HG02623 (cell line): ENCODE measurements around the gene TMEM181.
"Not testable (repeated sequence)": the region's sequence is repeated elsewhere in the genome, so short reads cannot be mapped to it uniquely, and the experiment has no call there.

Source experiments
- ATAC-seq: cut with Tn5 transposase; IDR thresholded peaks from one replicate; pipeline ENCODE4 v1.9.1; 2021; ENCODE audit warnings: moderate library complexity; ENCODE audit not compliant: unreplicated experiment

The TMEM181 gene

DNA sequence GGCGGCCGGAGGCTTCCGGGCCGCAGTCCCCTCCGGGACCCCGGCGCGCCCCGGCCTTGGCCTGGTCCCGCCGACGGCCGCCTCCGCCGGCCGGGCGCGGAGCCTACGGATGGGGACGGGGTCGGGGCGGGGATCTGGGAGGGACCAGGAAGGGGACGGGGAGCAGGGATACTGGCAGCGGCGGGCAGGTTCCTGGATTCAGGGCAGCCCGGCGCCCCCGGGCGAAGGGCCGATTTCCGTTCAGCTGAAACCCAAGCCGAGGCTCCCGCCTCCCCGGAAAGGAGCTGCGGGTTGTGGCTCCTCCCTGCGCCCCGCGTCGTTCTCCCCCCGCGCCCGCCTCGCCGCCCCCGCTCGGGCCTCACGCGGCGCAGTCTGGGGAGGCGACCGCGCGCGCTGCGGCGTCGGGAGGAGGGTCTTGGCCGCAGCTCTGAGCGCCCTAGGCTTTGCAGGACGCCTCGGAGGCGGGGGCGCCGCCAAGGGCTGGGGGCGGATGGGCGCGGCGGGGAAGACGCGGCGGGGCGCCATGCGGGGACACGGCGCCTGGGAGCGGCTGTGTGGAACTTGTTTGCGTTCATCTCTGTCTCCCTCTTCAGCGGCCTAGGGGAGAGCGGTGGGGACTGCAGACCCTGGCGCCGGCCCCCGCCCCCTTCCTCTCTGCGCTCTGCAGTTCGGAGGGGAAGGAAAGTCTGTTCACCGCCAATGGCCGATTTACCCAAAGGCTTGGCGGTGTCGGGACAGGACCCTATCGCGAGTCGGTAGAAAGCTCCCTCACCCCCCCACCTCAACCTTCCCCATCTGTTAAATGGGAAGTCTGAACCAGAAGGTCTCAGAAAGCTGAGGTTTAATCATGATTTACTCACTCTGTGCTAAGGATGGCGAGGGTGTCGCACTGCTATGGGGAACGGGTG, 22.7 kb upstream of the TMEM181 start:
- no peak for ATAC-seq

DNA sequence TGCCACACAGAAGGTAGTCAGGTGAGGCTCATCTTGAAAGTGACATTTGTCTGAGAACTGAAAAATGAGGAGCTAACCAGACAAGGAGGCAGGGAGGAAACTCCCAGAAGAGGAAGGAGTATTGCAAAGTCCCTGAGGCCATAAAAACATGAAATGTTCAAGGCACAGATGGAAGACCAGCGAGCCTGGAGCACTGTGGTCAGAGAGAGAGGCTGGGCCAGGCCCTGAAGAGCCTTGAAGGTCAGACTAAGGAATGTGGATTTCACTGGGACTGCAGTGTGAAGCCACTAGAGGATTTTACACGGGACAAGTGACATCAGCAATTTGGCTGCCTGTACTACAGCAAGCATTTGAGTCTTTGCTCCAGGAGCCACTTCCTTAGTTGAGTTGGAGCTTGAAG, 21.1 kb upstream of the TMEM181 start:
- no peak for ATAC-seq

DNA sequence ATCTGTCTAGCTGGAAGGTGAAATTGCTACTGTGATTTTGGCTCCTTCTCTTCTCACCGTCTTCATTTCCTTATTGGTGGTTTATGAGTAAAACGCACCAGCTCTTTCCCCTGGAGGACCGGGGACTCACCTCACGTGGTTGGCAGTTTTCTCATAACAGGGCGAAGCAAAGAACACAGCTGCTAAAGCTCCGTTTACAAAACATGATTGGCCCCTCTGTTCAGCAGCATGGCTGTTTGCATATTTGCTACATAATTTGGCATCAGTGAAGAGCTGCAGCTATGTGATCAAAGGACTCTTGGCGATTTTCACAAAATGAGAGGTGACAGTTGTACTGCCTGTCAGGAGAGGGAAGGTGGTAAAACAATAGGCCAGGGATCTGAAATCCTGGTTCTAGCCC, 20.5 kb upstream of the TMEM181 start:
- no peak for ATAC-seq

DNA sequence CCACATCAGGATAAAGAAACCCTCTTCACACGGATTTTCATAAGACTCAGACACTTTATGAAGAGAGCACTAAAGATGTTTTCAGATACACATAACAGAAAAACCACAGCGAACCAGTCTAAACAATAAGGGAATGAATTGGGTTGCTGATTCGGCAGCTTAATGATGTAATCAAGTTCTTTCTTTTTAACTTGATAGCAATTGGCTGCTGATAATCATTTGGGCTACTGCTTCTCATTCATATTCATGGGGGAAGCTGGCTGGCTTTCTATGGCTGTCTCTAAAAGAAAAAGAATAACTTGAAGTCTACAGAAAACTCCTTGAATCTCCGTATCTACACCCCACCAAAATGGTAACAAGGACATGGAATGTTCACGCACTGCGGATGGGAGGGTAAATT, 20.0 kb upstream of the TMEM181 start:
- no peak for ATAC-seq

DNA sequence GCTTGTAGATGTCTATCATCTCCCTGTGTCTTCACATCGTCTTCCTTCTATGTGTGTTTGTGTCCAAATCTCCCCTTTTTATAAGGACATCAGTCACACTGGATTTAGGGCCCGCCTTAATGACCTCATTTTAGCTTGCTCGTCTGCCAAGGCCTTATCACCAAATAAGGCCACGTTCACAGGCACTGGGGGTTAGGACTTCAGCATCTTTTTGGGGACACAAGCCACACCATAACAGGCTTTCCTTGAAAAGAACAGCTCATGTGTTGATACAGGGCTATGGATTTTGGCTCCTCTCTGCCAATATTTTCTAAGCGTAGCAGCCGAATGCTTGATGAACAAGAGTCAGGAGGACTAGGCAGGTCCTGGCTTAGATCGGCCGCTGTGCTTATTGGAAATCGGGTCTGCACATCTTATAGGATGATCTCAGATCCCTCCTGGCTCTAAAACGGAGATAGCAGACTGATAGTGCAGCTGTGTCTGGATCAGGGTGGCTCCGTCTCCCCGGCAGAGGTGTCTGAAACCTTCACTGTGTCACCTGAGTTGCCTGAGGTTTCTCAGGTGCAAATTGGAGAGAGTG, 16.2 kb upstream of the TMEM181 start:
- ATAC-seq = no peak

DNA sequence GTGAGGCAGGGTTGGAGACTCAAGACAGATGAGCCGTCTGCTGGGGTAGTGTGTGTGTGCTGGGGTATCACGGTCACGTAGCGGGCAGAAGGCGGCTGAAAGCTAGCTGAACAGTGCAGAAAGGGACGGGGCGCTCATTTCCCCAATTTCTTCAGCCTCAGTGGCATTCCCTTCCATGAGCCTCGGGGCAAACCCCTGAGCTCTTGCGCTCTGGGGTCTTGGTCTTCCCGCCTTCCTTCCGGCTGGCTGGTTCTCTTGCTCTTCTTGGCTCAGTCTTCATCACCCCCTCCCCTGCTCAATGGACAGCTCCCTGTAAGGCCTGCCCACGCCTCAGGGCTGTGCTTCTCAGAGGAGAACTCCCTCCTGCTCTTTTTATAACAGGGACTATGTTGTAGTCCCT, 15.5 kb upstream of the TMEM181 start:
- no peak for ATAC-seq

DNA sequence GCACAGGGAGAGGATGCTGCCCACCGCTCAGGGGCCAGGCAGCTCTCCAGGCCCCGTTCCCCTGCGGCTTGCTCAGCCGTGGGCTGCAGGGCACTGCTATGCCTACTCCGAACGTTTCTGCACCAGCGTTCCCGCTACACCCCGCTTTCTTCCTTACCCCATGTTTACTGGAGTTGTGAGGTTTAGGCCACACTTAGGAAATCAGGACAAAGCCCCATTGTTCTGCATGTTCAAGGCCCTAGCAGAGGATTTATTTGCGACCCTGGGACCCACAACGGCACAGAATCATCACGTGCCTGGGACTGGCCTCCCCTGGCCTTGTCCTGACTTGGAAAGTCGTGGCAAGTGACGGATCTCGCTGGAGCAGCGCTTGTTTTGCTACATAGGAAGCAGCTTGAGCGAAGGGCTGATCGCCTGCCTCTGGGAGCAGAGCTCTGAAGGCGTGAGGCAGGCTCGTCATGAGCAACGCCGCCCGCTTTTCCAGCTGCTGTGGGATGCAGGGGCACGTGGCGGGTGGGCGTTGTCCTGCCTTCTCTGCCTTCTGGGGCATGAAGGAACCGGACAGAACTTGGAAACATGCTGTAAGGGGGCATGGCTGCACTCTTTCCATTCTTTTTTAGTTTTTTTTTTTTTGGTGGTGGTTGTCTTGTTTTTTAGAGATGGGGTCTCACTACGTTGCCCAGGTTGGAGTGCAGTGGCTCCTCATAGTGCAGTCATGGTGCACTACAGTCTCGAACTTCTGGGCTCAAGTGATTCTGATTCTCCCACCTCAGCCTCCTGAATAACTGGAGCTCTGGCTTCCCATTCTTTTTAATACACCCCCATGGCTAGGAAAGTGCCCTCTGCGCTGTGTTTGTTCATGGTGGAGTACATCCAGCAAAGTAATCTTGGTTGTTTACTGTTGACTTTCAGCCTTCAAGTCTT, 14.6 kb upstream of the TMEM181 start:
- no peak for ATAC-seq

DNA sequence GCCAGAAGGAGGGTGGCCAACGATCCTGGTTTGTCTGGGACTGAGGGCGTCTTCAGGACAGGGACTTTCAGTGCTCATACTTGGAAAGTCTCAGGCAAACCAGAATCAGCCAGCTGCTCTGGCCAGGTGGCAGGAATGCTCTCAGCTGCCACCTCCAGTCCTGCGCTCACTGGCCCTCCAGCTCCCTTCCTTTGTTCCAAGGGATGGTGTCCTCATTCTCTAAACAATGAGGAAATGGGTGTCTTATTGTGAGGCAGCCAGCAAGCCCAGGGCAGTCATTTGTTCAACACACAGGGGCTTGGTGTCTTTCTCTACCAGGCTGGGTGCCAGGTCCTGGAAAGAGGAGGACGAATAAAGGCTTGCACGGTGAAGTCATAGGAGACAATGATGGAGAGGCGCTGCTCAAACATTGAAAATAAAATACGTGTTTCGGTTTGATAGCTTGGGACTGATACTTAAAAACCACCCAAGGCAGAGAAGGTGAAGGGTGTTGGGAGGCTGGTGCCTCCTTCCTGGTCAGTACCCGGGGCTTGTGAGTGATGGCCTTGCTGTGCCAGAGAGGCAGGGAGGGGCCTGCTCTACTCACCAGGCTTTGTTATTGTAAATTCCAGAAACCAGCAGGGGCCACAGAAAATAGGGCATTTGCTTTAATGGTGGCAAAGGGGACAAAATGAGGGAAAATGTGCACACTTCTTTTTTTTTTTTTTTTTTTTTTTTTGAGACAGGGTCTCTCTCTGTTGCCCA, 11.3 kb upstream of the TMEM181 start:
- no peak for ATAC-seq

DNA sequence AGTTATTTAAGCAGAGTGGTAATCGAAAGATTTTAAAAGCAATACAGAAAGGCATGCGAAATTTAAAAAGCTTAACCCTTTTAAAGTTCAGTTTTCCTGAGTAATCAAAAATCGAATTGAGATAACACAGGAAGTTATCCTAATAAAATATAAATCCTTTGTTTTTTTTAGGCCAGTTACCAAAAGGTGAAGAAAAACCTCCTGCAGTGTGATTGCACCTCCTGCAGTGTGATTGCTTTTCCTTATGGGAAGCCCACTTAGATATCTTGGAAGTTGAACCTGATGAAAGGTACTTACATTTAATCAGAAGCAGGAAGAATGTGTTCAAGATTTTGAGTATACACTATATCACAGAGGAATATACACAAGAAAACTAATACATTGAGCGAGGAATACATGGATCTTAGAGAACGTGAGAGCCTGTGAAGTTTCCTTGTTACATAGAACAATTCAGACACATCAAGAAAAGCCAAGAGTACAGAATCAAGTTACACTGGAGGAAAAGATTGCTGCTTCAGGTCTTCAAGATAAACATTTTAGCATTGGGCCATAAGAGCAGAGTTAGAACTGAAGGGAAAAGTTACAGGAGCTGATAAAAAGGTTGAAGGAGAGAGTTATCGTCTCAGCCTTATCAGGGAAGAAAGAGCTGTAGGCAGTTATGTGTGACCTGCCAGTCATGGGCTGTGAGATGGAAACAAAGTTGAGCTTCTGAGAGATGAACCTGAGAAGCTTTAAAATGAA, 7.7 kb upstream of the TMEM181 start:
- ATAC-seq = no peak

DNA sequence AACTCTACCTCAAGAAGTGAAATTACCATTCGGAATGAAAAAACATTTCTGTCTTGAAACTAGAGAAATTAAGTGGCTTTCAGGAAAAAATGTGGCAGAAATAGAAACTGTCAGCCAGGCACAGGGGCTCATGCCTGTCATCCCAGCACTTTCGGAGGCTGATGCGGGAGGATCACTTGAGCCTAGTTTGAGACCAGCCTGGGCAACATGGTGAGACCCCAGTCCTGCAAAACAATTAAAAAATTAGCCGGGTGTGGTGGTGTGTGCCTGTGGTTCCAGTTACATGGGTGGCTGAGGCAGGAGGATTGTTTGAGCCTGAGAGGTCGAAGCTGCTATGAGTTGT, 7.1 kb upstream of the TMEM181 start:
- no peak for ATAC-seq

DNA sequence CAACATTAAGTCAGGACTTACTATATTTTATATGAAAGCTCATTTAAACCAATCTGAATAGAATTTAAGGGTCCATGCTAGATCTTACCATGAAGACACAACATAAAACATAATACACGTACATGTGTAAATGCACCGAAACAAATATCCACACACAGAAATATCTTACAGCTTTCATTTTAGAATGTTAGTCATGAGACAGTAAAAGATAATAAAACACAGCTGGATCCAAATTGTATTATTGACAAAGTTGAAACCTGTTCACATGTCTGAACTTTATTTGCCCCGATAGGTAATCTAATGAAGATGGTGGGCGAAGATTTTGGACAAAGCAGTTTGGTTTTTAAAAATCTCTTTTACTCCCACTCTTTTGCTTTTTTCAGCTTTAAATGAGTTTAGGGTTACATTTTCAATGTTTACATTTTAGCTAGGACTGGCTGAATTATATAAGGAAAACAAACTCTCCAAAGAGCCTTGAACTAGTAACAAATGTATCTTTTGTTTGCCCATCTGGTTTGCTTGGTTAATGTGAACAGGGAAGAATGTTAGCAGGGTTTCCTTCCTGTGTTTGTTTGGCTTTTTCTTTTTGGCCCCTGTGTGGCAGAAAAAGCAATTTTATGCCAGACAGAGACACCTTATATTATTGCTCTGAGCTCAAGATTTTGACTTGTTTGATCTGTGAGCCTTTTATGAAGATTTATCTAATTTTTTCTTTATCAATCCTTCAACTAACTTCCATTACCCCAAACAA, 5.1 kb upstream of the TMEM181 start:
- no peak for ATAC-seq

DNA sequence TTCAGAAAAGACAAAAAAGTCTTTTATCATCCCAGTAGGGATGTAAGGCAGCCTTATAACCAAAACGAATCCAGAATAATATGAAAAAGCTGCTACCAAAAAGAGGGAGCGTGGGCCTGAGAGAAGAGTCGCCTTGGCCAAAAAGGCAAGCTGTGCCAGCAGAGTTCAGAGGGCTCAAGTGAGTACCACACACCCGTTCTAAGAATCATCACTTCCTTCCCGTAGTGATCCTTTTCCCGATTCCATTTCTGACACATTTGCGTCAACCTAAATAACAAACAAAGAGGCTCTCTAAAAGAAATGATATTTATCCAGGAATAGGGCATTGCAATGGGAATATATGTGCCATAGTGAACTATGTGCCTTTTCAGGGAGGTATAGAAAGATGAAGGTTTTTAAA, 3.8 kb upstream of the TMEM181 start:
- ATAC-seq = no peak

DNA sequence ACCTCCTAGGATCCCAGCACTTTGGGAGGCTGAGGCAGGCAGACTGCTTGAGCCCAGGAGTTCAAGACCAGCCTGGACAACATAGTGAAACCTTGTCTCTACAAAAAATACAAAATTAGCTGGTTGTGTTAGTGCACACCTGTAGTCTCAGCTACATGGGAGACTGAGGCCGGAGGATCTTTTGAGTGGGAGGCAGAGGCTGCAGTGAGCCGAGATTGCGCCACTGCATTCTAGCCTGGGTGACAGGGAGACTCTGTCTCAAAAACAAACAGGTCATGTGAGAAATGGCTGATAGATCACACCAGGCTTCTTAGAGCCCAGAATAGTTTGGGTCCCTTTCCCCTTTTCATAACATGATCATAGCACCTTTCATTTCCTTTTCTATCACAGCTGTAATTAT, 2.8 kb upstream of the TMEM181 start:
- ATAC-seq = not testable (repeated sequence)

DNA sequence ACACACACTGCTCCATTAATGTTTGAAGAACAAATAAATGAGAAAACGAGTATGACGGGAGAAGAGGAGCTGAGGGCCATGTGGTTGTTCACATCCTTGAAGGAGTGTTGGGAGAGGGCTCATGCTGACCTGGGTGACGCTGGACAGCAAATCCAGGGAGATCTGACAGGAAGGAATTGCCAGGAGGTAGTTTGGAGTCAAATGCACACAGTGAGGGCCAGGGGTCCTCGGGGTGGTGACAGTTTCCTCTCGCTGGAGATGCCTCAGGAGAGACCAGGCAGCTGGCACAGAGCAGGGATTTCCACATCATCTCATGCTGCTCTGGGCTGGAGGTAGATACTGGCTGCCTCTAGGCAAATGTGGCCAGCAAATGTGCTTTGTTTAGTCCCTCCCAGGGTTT, 2.0 kb upstream of the TMEM181 start:
- no peak for ATAC-seq

DNA sequence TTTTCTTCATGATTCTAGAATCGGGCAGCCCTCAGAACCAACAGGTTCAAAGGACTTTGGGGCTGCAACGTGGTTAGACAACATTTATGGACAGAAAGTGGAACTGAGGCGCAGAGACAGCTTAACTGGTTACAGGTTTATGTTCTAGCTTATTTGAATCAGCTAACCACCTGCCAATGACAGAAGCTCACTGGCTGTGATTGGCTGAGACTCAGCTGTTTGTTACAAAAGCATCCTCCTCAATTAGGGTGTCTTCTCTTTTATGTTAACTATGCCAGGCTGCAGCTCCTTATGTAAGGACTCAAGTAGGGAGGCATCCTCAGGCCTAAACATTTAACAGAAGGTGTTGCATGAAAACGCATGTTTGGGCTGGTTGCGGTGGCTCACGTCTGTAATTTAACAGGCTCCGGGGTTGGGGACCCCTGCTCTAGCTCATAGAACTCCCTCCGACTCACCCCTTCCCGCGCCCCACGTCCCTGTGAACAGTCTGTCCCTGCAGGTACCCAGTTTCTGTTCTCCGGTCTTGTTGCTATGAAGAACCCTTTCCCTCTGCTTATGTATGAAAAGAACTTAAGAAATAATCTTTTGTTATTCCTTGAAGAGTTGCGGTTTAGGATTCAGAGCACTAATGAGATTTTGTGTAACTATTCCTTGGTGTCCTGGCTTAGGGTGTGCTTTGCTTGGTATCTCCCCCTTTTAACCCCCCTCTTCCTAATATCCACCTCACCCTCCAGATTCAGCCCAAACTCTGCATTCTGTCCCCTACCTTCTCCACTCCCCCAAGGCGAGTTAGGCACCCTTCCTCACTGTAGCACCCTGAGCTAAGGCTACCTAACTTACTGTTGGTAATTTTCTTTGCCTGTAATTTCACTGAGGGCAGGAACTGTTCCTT, 1.2 kb upstream of the TMEM181 start:
- ATAC-seq = no peak

DNA sequence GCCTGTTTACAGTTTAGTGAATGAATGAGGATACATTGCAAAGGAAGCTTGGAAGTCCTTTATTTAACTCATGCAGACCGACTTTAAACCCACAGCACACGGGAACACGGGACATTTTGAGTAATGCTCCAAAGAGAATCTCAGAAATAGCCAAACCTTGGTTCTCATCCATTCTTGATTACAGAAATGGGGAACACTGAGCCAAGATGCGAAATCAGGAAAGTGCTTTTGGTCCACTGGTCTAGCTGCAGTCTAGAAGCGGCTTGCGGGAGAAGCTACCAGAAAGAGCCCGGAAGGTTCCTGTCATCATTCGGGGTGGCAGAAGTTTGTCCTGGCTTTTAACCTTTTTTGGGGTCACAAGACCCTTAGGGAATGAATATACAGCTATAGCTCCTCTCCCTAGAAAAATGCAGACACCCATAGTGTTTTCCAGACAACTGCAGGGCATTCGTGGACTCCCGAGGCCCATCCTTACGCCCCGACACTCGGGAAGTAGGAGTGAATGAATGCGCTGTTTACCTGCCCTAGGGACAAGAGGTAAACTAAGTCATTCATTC, 475 bp upstream of the TMEM181 start:
- no peak for ATAC-seq

DNA sequence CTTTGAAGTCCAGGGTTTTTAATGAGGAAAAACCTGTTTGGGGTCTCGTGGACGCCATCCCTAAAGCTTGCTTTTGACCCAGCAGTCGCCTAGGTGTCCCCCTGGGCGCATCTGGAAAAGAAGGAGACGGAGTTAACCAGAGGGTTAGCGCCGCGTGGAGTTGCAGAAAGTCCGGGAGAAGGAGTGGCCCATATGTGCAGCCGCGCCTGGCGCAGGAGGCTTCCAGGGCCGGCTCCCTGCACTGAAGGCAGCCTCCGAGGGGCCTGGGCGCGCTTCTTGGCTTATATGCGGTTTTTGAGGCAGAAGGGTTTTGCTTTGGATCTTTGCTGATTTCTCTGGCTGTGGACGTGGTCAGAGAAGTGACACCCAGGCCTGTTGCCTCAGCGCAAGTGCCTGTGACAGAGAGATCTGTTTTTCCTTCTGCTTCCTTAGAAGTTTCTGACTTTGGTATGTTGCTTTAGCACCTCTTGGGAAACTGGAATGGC, 987 bp downstream of the TMEM181 start:
- no peak for ATAC-seq

DNA sequence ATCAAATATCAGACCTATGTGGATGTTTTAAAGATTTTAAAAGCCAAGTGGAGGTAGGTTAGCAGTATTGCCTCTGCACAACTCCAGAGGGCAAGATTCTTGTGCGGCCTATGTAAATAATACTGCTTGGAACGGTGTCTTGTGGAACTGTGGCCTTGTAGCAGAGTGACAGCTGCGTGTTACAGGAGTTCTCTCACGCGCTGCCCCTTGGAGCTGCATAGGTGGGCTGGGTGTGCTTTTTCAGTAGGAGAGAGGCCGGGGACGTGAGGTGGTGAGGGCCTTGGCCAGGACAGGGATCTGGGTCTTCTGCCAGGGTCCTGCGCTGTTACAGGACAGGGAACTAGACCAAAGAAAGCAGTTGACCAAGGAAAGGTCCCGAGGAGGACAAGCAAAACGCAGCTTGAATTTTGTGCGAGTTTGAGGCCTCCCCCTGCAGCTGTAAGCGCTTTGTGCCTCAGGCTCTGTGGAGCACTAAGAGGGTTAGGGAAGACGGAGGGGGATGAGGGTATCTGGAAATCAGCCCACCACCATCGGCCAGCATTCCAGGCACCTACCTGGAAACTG, 1.5 kb downstream of the TMEM181 start:
- no peak for ATAC-seq
